Testis (tissue), 3 donors: ENCODE data around the gene DENND1A. TPM values are rescaled to one million over a fixed set of nuclear protein-coding genes. Genes with fewer than 3 reads are reported as not detected.

Experiments
- DNase-seq: peaks from one replicate; pipeline ENCODE4 v3.0.0-alpha.2; 2019
- H3K27ac ChIP-seq, 2 donors: fragments of 200-600 bp; sonication (generic); one replicate each; pipeline ENCODE4 v1.5.1; 2019
- H3K27me3 ChIP-seq: fragments of 200-600 bp; sonication (generic); one replicate; pipeline ENCODE4 v1.5.1; 2019
- H3K36me3 ChIP-seq: fragments of 200-600 bp; sonication (generic); one replicate; pipeline ENCODE4 v1.5.1; 2017; ENCODE audit warnings: low read depth; ENCODE audit errors: missing control alignments
- H3K4me1 ChIP-seq: fragments of 200-600 bp; sonication (generic); one replicate; pipeline ENCODE4 v1.5.1; 2019
- H3K4me3 ChIP-seq, 2 donors: fragments of 200-600 bp; sonication (generic); one replicate each; pipeline ENCODE4 v1.5.1; 2017 to 2019
- H3K9me3 ChIP-seq: fragments of 200-600 bp; sonication (generic); one replicate; pipeline ENCODE4 v1.5.1; 2017
- CTCF ChIP-seq, 3 experiments: fragments of 450-650 bp in 2 of 3; fragments of 200-600 bp in 1 of 3; sonication (generic) in 1 of 3; IDR thresholded peaks; one replicate each; pipeline ENCODE4 v1.5.1; 2016 to 2019; ENCODE audit warnings: antibody characterized with exemption in 3 of 3, mild to moderate bottlenecking in 2 of 3, moderate library complexity in 1 of 3
- POLR2A ChIP-seq: fragments of 450-650 bp; IDR thresholded peaks from one replicate; pipeline ENCODE4 v1.6.1; 2017; ENCODE audit warnings: antibody characterized with exemption, mild to moderate bottlenecking, moderate library complexity
- WGBS, 2 donors: methylation state at CpG; one replicate each; pipeline ENCODE4 v1.1.5; 2018; 5-methylcytosine and 5-hydroxymethylcytosine counted together
- intact Hi-C: fragments of 100-400 bp; cut with DNase I; formaldehyde crosslinking; loops from one replicate; pipeline ENCODE4 v1.15.1; 2023; ENCODE audit warnings: low total_unique reads
- polyA plus RNA-seq: library from polyadenylated mRNA; stranded (reverse); fragments of 350-450 nt; fragmentation: Illumina TruSeq; extraction: RNeasy Lipid Tissue Mini Kit (QIAGEN cat#74804); gene quantifications from one replicate; pipeline ENCODE4 v1.2.3, GENCODE V29; 2014; ENCODE audit warnings: low read depth, low replicate concordance; ENCODE audit not compliant: insufficient read depth
- total RNA-seq, 2 donors: library from RNA; depleted of rRNA; stranded (reverse); fragments of >200 nt; gene quantifications; one replicate each; pipeline ENCODE4 v1.2.3, GENCODE V29; 2016

DENND1A gene
- total and polyA plus RNA-seq, 3 donors from 2014 or later, result 20.3 to 47.4 (median 44.9) TPM

DNA sequence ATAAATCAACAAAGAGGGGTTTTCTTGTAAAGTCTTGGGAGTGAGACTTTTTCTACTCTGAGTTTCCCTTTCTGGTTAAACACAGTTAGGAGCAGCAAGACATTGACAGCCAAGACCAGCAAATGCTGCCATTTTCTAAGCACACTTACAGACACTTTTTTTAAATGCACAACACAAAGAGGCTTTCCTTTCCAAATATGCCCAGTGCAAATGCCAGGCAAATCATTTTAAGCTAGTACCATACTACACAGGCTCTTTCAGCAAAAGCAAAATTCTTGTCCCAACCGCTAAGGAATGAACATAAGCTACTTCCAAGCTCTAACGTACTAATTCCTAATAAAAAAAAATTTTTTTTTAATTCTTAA, 68.2 kb downstream of the DENND1A start:
- TF ChIP-seq POLR2A (no peak), CTCF (IDR thresholded peaks at IDR 0.05) (no peak)
- H3K4me1 ChIP-seq, result peaks cover 6% of the 10 kb centered on the region
- DNase-seq, result no peak
- H3K4me3 ChIP-seq, result no peak overlapping the region
- intact Hi-C loops, result no loop called here
- H3K9me3 ChIP-seq, result no peaks in the 10 kb centered on the region
- no peak overlapping the region for H3K27ac ChIP-seq
- no peaks in the 10 kb centered on the region for H3K36me3 ChIP-seq
- no peaks in the 10 kb centered on the region for H3K27me3 ChIP-seq
- 96% methylated on average over 2 of the region's 2 CpGs for WGBS, 2 donors

- H3K27me3 ChIP-seq, result no peaks in the 10 kb centered on the region
- H3K9me3 ChIP-seq, result no peaks in the 10 kb centered on the region
- TF ChIP-seq CTCF (IDR thresholded peaks at IDR 0.05) (no peak), POLR2A (no peak)
- intact Hi-C loops, result no loop called here
- H3K27ac ChIP-seq, result no peak overlapping the region
- H3K4me1 ChIP-seq, result peaks cover 6% of the 10 kb centered on the region
- no peaks in the 10 kb centered on the region for H3K36me3 ChIP-seq
- DNase-seq, result no peak
- WGBS, 2 donors, result 84 to 86% methylated on average over 2 of the region's 2 CpGs
- no peak overlapping the region for H3K4me3 ChIP-seq
These were observed 68.7 kb downstream of the DENND1A start for GRCh38 chr9:123861086-123861755.

- Histone ChIP-seq H3K4me1 (peaks cover 6% of the 10 kb centered on the region), H3K27me3 (no peaks in the 10 kb centered on the region), H3K4me3 (no peak overlapping the region), H3K27ac (no peak overlapping the region), H3K9me3 (no peaks in the 10 kb centered on the region), H3K36me3 (no peaks in the 10 kb centered on the region)
- TF ChIP-seq CTCF (IDR thresholded peaks at IDR 0.05) (no peak), POLR2A (no peak)
- 96 to 97% methylated on average over 4 of the region's 4 CpGs for WGBS, 2 donors
- no peak for DNase-seq
- intact Hi-C loops, result no loop called here
These were observed 69.3 kb downstream of the DENND1A start for GRCh38 chr9:123860603-123861002.

DNA sequence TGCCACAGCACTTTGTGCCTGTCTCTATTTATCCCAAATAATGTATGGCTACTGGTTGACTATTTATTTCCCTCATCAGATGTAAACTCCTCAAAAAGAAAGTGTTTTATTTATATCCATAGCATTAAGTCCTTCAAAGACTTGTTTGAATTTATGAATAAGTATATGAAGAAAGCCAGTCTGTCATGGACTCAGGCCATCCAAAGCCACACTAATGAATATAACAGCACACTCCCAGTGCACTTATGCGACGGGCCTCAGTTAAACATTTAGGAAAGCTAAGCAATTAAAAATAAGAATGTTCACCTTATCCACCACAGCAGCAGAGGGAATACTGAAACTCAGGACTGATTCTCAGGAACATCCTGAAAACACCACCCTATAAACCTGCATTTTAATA, 77.5 kb downstream of the DENND1A start:
- Histone ChIP-seq H3K9me3 (no peaks in the 10 kb centered on the region), H3K4me1 (no peaks in the 10 kb centered on the region), H3K36me3 (no peaks in the 10 kb centered on the region), H3K27ac (no peak overlapping the region), H3K27me3 (no peaks in the 10 kb centered on the region), H3K4me3 (no peak overlapping the region)
- TF ChIP-seq CTCF (IDR thresholded peaks at IDR 0.05) (no peak), POLR2A (no peak)
- no peak for DNase-seq
- intact Hi-C loops, result no loop called here
- WGBS, 2 donors, result 91 to 100% methylated on average over 2 of the region's 2 CpGs

- H3K9me3 ChIP-seq, result no peaks in the 10 kb centered on the region
- H3K4me3 ChIP-seq, result no peak overlapping the region
- DNase-seq, result no peak
- no peaks in the 10 kb centered on the region for H3K36me3 ChIP-seq
- TF ChIP-seq CTCF (IDR thresholded peaks at IDR 0.05), result no peak
- TF ChIP-seq POLR2A, result no peak
- H3K4me1 ChIP-seq, result no peaks in the 10 kb centered on the region
- intact Hi-C loops, result no loop called here
- H3K27ac ChIP-seq, result no peak overlapping the region
- no peaks in the 10 kb centered on the region for H3K27me3 ChIP-seq
- WGBS, 2 donors, result 85 to 90% methylated on average over 7 of the region's 7 CpGs
These were observed 78.1 kb downstream of the DENND1A start for GRCh38 chr9:123851851-123852250.
